Skin of body (tissue), 3 donors: ENCODE results near the gene SULT1C4. TPM values are rescaled to one million over a fixed set of nuclear protein-coding genes. Genes with fewer than 3 reads are reported as not detected.
"Not testable (repeated sequence)": the region's sequence is repeated elsewhere in the genome, so short reads cannot be mapped to it uniquely, and the experiment has no call there.

Experiments used
- DNase-seq: peaks from one replicate; lab custom pipeline; 2025; lab: John Stamatoyannopoulos, UW
- small RNA-seq: library from RNA; depleted of rRNA; stranded (forward); fragments of <200 nt; gene quantifications from one replicate; pipeline ENCODE3, GENCODE V24; 2014; ENCODE audit warnings: low replicate concordance
- total RNA-seq: library from RNA; depleted of rRNA; stranded (reverse); fragments of >200 nt; gene quantifications from one replicate; pipeline ENCODE4 v1.2.3, GENCODE V29; 2014

The SULT1C4 gene
- total RNA-seq, 1 donor from 2014 or later, result 14.7 TPM

DNA sequence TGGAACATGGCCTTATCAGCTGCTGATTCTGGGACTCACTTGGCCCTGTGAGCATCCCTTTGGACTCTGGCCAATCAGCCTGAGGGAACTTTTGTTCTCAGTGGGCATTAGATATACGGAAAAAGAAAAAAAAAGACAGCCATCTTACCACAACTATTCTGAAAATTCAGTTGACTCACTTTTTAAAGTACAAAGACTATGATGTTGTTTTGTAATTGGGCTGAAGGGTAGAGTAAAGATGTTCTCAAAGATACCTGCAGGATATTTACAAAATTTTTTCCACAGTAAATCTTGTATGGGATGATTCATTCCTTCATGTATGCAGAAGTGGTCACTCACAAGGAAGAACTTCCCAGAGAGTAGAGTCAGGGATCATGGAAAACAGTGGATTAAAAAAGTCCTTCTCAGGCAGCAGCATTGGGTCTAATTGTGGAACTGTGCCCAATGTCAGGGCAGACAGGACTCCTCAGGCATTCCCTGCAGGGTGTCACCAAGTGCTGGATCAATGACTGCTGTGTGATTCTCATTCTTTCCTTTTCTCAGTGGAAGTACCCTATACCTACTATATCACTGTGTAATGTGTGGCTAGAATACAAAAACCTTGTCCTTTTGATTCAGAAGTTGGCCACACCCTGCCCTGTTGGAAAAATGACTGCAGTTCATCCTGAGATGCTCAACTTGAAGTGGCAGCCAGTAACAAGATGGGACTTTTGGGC, 35.4 kb downstream of the SULT1C4 start:
- no peak for DNase-seq

DNA sequence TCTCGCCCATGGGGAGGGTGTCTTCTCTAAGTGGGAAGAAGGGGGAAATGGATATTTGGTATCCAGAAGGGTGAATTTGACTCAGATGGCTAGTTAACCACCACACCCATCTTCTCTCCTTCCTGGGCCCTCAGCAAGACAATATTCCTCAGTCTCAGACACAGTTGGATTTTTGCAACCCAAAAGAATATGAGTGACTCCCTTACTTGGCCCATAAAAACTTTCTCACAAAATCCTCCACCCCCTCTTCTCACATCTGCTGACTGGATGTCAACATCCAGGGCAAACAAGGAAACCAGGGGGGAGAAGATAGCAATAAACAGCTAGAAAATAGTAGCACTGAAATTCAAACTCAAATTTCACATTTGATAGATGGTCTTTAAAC, 35.9 kb downstream of the SULT1C4 start:
- no peak for DNase-seq

DNA sequence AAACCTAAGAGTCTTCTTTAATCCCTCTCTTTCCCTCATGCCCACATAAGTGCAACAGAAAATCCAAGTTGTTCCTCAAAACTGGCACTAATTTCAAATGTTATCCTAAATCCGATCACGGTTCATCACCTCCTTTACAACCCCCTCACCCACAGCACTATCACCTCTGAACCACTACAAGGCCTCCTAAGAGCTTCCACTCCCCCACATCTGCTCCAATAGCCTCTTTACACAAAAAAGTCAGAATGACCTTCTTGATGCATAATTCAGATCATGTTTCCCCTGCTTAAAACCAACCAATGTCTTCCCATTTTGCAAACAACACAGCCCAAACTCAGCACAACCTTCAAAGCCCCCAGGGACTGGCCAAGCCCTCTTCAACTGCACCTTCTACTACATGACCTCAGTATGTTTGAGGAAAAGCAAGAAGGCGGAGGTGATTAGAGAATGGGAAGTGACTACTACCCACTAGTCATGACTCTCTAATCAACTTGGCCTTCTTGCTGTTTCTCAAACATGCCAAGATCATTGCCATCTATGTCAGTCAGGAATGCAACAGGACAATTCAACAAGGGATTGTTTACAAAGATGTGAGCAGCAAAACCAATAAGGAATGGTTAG, 36.6 kb downstream of the SULT1C4 start:
- DNase-seq, result no peak

DNA sequence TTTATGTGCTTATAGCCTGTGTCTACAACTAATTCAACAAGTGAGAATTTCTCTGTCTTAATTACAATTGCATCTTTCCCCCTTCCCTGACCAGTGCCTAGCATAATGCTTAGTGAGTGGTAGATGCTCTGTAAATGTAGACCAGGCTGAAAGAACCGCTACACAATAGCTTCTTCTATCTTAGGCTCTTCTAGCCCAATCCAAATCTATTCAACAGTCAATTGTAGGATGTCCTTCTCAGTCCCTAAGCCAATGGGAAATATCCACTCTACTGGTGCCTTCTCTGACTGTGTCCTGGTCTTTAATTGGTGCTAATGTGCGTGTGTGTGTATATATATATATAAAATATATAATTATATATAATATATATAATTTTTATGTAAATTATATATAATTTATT, 37.2 kb downstream of the SULT1C4 start:
- DNase-seq, result no peak

DNA sequence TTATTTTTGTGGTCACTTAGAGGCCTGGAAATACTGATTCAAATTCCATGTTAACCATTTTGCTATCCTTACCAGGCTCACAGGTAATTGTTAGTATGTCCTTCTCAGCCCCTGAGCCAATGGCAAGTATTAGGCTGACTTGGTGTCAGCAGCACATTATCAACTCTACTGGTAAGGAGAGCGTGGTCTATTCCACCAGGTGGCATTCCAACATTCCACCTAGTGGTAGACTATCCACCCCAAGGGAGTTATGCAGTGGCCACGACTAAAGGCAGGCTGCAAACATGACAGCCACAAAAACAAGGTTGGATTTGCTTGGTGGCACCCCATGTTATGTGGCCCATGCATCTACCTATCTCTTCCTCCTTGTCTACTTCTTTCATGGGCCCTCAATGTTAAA, 39.5 kb downstream of the SULT1C4 start:
- DNase-seq, result no peak

DNA sequence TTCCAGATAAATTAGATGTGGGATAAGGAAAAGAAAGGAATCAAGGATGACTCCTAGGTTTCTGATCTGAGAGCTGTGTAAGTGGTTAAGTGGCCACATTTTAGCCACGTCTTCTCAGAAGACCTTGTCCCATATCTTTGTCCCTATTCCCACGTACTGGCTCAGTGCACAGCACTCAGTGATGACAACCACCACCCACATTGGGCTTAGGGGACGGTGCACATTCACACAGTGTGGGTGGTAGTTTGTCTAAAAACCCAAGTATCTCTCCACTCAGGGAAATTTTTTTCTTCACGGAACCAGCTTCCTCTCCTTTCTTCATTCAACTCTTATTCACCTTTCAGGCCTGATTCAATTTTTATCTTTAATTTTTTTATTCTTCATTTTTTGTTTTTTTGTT, 40.7 kb downstream of the SULT1C4 start:
- DNase-seq, result no peak

DNA sequence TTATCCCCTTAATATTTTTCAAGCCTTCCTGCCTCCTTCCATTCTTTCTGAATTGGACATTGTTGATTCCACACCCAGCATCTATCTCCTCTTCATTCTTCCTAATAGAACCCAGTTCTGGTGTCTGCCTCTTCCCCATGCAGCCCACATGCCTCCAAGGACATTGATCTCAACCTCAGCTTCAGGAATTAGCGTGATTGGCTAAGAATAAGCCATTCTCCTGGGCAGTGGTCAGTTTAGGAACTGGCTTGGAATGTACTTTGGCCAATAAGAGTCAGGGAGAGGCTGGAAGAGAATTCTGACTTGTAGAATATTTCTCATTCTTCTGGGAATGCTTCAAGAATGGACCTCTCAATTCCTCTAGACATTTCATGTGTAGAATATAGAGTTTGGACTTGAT, 45.3 kb downstream of the SULT1C4 start:
- no peak for DNase-seq

DNA sequence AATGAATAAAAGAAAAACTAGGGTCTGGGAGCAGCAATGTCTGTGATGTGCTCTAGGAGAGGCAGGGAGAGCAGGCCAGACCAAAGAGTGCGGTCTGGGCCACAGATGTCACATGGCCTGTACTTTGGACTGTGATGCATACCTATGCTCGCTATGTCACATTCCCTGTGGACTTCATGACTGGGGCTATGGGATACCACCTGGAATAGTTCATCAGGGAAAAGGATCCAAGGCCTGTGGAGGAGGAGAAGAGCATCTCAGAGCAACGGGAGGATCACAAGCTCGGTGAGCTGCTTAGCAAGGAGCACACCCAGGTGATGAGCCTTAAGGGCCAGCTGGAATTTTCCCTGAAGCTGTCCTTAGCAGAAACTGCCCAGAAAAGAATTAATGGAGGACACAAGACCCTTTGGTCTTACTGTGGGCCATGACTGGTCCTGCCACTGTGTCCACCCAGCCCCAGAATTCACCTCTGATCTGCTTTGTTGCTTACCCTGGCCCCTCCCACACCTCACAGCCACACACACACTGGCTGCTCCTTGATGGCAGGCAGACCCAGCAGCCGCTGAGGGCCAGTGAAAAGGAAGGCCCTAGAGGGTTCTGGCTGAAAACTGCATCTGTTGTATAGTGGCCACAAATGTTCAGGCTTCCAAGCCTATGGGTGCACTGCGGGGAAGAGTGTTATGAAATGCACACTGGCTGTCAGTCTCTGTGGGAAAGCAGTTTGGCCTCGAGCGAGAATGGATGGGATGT, 45.9 kb downstream of the SULT1C4 start:
- DNase-seq, result no peak

DNA sequence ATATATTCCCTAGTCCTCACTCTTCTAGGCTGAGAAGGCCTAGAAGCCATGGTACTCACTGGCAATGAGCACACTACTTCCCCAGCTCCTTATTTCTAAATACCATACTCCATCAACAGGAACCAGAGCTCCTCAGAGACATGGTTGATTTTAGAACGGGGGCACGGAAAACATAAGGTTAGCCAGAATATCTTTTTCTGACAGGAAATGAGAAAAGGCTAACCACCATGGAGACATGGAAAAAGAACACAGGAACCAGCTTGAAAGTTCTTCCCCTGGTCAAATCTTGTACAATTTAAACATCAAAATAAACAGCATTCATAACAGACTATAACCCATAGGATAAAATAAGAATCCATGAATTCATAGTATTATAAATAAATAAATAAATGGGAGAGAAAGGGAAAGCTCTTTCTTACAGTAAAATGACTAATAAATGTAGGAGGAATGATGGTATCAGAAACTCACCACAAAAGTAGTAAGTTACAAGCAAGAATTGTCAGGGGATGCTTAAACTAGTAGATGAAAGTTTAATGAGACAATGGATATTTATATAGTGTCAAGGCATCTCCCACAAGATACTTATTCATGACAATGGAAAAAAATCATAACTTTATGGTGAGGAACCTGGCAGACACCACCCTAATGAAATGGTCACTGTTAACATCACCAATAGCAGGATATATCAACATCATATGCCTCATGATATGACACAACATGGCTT, 50.7 kb downstream of the SULT1C4 start:
- DNase-seq, result no peak

DNA sequence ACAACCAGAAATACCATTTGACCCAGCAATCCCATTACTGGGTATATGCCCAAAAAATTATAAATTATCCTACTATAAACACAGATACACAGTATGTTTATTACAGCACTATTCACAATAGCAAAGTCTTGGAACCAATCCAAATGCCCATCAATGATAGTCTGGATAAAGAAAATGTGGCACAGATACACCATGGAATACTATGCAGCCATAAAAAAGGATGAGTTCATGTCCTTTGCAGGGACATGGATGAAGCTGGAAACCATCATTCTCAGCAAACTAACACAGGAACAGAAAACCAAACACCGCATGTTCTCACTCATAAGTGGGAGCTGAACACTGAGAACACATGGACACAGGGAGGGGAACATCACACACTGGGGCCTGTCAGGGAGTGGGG, 57.8 kb downstream of the SULT1C4 start:
- DNase-seq, result not testable (repeated sequence)

DNA sequence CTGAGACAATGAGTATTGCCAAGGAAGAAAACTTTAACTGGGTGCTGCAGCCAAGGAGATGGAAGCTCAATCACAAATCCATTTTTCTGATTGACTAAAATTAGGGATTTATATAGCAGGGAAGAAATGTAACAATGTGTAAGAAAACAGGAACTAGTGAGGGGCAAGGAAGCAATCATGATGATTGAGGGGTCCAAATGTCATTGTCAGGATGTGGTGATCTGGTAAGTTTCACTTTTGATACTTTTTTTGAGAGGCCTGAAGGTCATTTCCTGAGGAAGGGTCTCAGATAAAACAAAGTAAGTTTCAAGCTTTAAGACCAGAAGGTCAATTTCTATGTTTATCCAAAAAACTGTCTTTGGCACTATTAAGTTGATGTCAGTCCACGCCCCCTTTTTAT, 59.2 kb downstream of the SULT1C4 start:
- no peak for DNase-seq

Small RNA genes lying within 50 kb of the gene (small RNA-seq; reads per million reads assigned to genes)
- gene SMIM12P1, result not detected

Other genes starting within 250 kb of the SULT1C4 start
- gene SULT1C3, start 138.0 kb upstream of the SULT1C4 start, total RNA-seq, result not detected
- 1.5 TPM for gene SULT1C2, start 89.1 kb upstream of the SULT1C4 start, total RNA-seq
- gene GCC2, start 71.3 kb downstream of the SULT1C4 start, total RNA-seq, result 45.7 TPM
- gene LIMS1, start 156.5 kb downstream of the SULT1C4 start, total RNA-seq, result 48.0 TPM